Measurements from ENCODE around the gene FGD5. TPM values are rescaled to one million over a fixed set of nuclear protein-coding genes. Genes with fewer than 3 reads are reported as not detected.

The FGD5 gene
- total and polyA plus RNA-seq, 2 donors (not counting 1 experiment from before 2014, with no cell fraction given): 0.03 to 0.50 TPM

DNA sequence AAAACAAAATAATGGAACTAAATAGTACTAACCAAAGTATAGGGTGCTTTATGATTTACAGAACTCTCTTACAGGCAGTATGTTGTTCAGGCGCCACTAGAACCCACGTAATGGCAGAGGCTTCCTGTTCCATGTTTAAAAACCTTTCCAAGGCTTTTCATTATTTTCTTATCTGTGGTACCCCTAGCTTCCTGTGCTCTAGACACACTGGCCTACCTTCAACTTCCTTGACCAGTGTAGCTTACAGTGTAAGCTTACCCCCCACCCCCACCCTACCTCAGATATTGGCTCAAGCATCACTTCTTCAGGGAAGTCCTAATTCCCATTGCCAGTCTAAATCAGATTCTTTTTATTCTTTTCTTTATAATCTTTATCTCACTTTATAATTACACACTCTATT lies 131.5 kb downstream of the FGD5 start:
- Histone ChIP-seq H3K4me3 (replicated peaks in 1 of 4; ENCODE audit: control extremely low read depth in 1 of 4, insufficient read depth in 1 of 4, low read depth in 3 of 4, low read length in 4 of 4) (no peak overlapping the region), H3K9ac (ENCODE audit: insufficient read depth, low read length) (no peak overlapping the region), H4K20me1 (ENCODE audit: control insufficient read depth, extremely low read depth, insufficient read depth, low read length) (no peaks in the 10 kb centered on the region), H3K4me2 (ENCODE audit: extremely low read depth, insufficient read depth, low read length) (no peak overlapping the region), H3K79me2 (ENCODE audit: control insufficient read depth, insufficient read depth, low read length) (peaks cover 65% of the 10 kb centered on the region), H3K9me3 (ENCODE audit: control insufficient read depth, insufficient read depth, low read depth, low read length) (no peaks in the 10 kb centered on the region), H3K4me1 (ENCODE audit: control insufficient read depth, extremely low read depth, insufficient read depth, low read length) (peaks cover 4% of the 10 kb centered on the region), H3K36me3 (ENCODE audit: control insufficient read depth, insufficient read depth, low read length) (peaks cover under 1% of the 10 kb centered on the region), H3K27me3 (ENCODE audit: control insufficient read depth, insufficient read depth, low read length) (no peaks in the 10 kb centered on the region), H3K27ac (ENCODE audit: insufficient read depth, low read length) (no peak overlapping the region), H2AFZ (ENCODE audit: low read length) (no peak overlapping the region)
- DNase-seq (ENCODE audit: low read depth in 2 of 2): no peak
- no peak for TF ChIP-seq CTCF (conservative IDR thresholded peaks at IDR 0.05 in 1 of 2, IDR thresholded peaks at IDR 0.05 in 1 of 2; ENCODE audit: low read depth in 1 of 2, low read length in 2 of 2)
- TF ChIP-seq EZH2 (IDR thresholded peaks at IDR 0.05; ENCODE audit: low read length, missing control alignments): no peak

DNA sequence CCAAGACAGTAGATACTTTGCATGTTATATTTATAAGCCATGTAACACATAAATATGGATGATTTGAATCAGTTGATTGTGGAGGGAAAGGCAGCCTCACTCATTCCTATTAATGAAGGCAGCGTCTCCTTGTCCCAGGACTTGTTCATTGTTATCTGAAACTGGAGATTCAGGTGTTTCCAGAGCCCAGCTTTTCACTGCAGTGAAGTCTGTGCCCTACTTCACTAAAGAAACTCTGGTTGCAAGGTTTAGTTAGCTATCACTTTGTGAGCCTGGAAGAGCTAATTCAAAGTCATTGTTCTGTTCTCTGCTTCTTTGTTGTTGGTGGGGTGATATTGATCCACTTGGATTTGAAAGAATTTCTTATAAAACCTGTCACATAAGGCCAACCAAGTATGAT lies 138.4 kb downstream of the FGD5 start:
- no peaks in the 10 kb centered on the region for H4K20me1 ChIP-seq (ENCODE audit: control insufficient read depth, extremely low read depth, insufficient read depth, low read length)
- no peaks in the 10 kb centered on the region for H3K27me3 ChIP-seq (ENCODE audit: control insufficient read depth, insufficient read depth, low read length)
- no peaks in the 10 kb centered on the region for H3K36me3 ChIP-seq (ENCODE audit: control insufficient read depth, insufficient read depth, low read length)
- no peak overlapping the region for H3K27ac ChIP-seq (ENCODE audit: insufficient read depth, low read length)
- H3K9me3 ChIP-seq (ENCODE audit: control insufficient read depth, insufficient read depth, low read depth, low read length): no peaks in the 10 kb centered on the region
- H3K4me3 ChIP-seq (replicated peaks in 1 of 4; ENCODE audit: control extremely low read depth in 1 of 4, insufficient read depth in 1 of 4, low read depth in 3 of 4, low read length in 4 of 4): no peak overlapping the region
- peaks cover 35% of the 10 kb centered on the region for H3K79me2 ChIP-seq (ENCODE audit: control insufficient read depth, insufficient read depth, low read length)
- DNase-seq (ENCODE audit: low read depth in 2 of 2): no peak
- H3K4me1 ChIP-seq (ENCODE audit: control insufficient read depth, extremely low read depth, insufficient read depth, low read length): no peaks in the 10 kb centered on the region
- H2AFZ ChIP-seq (ENCODE audit: low read length): no peak overlapping the region
- no peak overlapping the region for H3K9ac ChIP-seq (ENCODE audit: insufficient read depth, low read length)
- no peak for TF ChIP-seq EZH2 (IDR thresholded peaks at IDR 0.05; ENCODE audit: low read length, missing control alignments)
- no peak for TF ChIP-seq CTCF (conservative IDR thresholded peaks at IDR 0.05 in 1 of 2, IDR thresholded peaks at IDR 0.05 in 1 of 2; ENCODE audit: low read depth in 1 of 2, low read length in 2 of 2)
- no peak overlapping the region for H3K4me2 ChIP-seq (ENCODE audit: extremely low read depth, insufficient read depth, low read length)

GRCh38 chr3:14957925-14958324 lies 139.2 kb downstream of the FGD5 start:
- Histone ChIP-seq H3K27ac (ENCODE audit: insufficient read depth, low read length) (no peak overlapping the region), H3K4me3 (replicated peaks in 1 of 4; ENCODE audit: control extremely low read depth in 1 of 4, insufficient read depth in 1 of 4, low read depth in 3 of 4, low read length in 4 of 4) (no peak overlapping the region), H3K27me3 (ENCODE audit: control insufficient read depth, insufficient read depth, low read length) (no peaks in the 10 kb centered on the region), H2AFZ (ENCODE audit: low read length) (no peak overlapping the region), H3K79me2 (ENCODE audit: control insufficient read depth, insufficient read depth, low read length) (peaks cover 36% of the 10 kb centered on the region), H3K4me2 (ENCODE audit: extremely low read depth, insufficient read depth, low read length) (no peak overlapping the region), H3K9ac (ENCODE audit: insufficient read depth, low read length) (no peak overlapping the region), H3K9me3 (ENCODE audit: control insufficient read depth, insufficient read depth, low read depth, low read length) (no peaks in the 10 kb centered on the region), H4K20me1 (ENCODE audit: control insufficient read depth, extremely low read depth, insufficient read depth, low read length) (no peaks in the 10 kb centered on the region), H3K36me3 (ENCODE audit: control insufficient read depth, insufficient read depth, low read length) (no peaks in the 10 kb centered on the region), H3K4me1 (ENCODE audit: control insufficient read depth, extremely low read depth, insufficient read depth, low read length) (no peaks in the 10 kb centered on the region)
- TF ChIP-seq EZH2 (IDR thresholded peaks at IDR 0.05; ENCODE audit: low read length, missing control alignments) (no peak), CTCF (conservative IDR thresholded peaks at IDR 0.05 in 1 of 2, IDR thresholded peaks at IDR 0.05 in 1 of 2; ENCODE audit: low read depth in 1 of 2, low read length in 2 of 2) (no peak)
- no peak for DNase-seq (ENCODE audit: low read depth in 2 of 2)
